ENCODE data around the gene GYPB.
"Not testable (repeated sequence)": the region's sequence is repeated elsewhere in the genome, so short reads cannot be mapped to it uniquely, and the experiment has no call there.

GYPB gene

DNA sequence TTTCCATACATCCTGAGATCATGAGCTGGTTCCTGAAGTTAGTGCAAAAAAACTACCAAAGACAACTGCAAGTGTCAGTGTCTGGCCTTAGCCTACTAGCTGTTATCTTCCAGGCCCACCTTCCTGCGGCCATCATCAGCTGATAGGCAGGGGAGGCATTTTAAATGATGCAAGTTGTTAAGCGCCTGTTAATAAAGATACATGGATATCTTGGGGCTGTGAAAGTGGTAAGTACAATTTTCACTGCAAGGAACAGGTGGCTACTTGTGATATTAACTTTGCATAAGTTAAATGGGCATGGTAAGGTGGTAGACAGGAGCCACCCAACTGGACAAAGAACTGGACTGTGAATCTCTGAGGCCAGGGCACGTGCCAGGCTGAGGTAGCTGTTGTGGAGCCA is at the start of gene GYPB:
GYPB (minus strand) TSS at position 104 of the 400 bp plus-strand sequence; CDS start at position 11, 93 bp downstream.
- H3K36me3 ChIP-seq (ENCODE audit: insufficient read depth, low read depth, low read length); H3K27ac ChIP-seq (ENCODE audit: low read length); H3K9ac ChIP-seq (ENCODE audit: low read depth, low read length); H3K4me3 ChIP-seq (ENCODE audit: low read length); H3K4me1 ChIP-seq (ENCODE audit: insufficient read depth, low read length); H3K27me3 ChIP-seq (ENCODE audit: insufficient read depth, low read length); H3K9me3 ChIP-seq (ENCODE audit: insufficient read depth, low read depth, low read length): not testable (repeated sequence)

DNA sequence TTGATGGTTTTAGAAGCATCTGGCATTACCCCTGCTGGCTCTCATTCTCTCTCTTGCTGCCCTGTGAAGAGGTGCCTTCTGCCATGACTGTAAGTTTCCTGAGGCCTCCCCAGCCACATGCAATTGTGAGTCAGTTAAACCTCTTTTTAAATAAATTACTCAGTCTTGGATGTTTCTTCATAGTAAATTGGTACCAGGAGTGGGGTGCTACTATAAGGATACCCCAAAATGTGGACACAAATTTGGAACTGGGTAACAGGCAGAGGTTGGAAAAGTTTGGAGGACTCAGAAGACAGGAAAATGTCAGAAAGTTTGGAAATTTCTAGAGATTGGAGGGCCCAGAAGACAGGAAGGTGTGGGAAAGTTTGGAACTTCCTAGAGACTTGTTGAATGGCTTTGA is 42.4 kb upstream of the GYPB start:
- not testable (repeated sequence) for H3K4me3 ChIP-seq (ENCODE audit: low read length); H3K27ac ChIP-seq (ENCODE audit: low read length); H3K9me3 ChIP-seq (ENCODE audit: insufficient read depth, low read depth, low read length); H3K27me3 ChIP-seq (ENCODE audit: insufficient read depth, low read length); H3K36me3 ChIP-seq (ENCODE audit: insufficient read depth, low read depth, low read length); H3K4me1 ChIP-seq (ENCODE audit: insufficient read depth, low read length); H3K9ac ChIP-seq (ENCODE audit: low read depth, low read length)

DNA sequence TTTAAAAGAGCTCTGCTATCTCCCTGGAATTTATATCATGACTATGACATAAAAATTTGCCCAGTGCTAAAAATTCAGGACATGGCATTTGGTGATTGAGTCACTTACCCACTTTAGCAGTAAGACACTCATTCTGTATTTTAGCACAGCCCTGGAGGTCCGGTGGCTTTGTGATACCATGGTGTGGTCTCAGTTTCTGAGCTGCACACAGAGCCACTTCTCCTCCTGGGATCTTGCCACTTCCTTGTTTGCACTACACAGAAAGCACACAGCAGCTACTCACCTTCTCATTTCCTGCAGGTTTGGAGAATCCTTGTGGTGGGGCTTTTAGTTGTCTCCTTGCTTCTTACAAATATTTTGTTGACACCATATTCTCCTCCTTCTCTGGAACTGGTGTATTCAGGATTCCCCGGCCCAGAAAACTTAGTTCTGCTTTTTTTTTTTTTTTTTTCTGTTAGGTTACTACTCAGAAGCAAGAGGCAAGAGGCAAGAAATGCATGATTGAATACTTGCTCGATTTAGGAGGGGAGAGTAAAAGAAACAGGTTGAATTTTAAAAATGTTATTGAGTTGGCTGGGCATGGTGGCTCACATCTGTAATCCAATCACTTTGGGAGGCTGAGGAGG is 41.2 kb upstream of the GYPB start:
- H3K9me3 ChIP-seq (ENCODE audit: insufficient read depth, low read depth, low read length); H3K4me3 ChIP-seq (ENCODE audit: low read length); H3K9ac ChIP-seq (ENCODE audit: low read depth, low read length); H3K27ac ChIP-seq (ENCODE audit: low read length); H3K27me3 ChIP-seq (ENCODE audit: insufficient read depth, low read length); H3K36me3 ChIP-seq (ENCODE audit: insufficient read depth, low read depth, low read length); H3K4me1 ChIP-seq (ENCODE audit: insufficient read depth, low read length): not testable (repeated sequence)

DNA sequence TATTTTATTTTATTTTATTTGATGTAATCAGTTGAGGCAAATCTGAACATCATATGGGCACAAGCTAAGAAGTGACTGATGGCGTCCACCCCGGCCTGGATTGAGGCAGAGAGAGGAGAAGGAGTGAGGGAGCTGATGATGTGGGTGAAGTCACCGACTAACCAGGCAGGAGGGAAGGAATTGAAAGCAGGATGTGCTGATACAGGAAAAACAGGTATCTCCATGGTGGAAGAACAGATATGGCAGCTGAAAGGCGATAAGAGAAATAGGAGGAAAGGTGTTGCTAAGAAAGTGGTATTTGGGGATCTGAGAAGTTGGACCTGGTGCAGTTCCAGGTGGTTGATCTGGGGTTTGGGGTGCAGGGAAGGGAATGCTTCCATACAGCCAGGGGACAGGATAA is 37.6 kb upstream of the GYPB start:
- no peaks in the 10 kb centered on the region for H3K9me3 ChIP-seq (ENCODE audit: insufficient read depth, low read depth, low read length)
- H3K27me3 ChIP-seq (ENCODE audit: insufficient read depth, low read length) = no peaks in the 10 kb centered on the region
- H3K4me3 ChIP-seq (ENCODE audit: low read length) = no peak overlapping the region

DNA sequence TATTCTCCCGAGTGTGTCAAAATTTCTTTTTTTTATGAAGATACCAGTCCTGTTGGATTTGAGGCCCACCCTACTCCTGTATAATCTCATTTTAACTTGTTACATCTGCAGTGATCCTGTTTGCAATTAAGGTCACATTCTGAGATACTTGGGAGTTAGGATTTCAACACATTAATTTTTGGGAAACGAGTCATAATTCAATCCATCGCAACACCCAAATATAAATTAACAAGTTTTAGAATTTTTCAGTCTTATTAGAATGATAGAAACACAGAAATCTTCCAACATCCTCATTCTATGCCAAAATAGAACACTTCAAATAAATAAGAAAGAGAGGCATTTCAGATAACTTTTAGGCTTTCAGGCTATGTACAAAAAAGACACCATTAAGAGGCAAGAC is 36.2 kb upstream of the GYPB start:
- not testable (repeated sequence) for H3K27ac ChIP-seq (ENCODE audit: low read length); H3K27me3 ChIP-seq (ENCODE audit: insufficient read depth, low read length); H3K36me3 ChIP-seq (ENCODE audit: insufficient read depth, low read depth, low read length); H3K4me1 ChIP-seq (ENCODE audit: insufficient read depth, low read length); H3K9me3 ChIP-seq (ENCODE audit: insufficient read depth, low read depth, low read length); H3K9ac ChIP-seq (ENCODE audit: low read depth, low read length); H3K4me3 ChIP-seq (ENCODE audit: low read length)

More for the DNA sequence above, 37.6 kb upstream of the GYPB start:
- Histone ChIP-seq H3K4me1 (ENCODE audit: insufficient read depth, low read length) (no peaks in the 10 kb centered on the region), H3K9ac (ENCODE audit: low read depth, low read length) (no peak overlapping the region), H3K27ac (ENCODE audit: low read length) (no peak overlapping the region), H3K36me3 (ENCODE audit: insufficient read depth, low read depth, low read length) (no peaks in the 10 kb centered on the region)

DNA sequence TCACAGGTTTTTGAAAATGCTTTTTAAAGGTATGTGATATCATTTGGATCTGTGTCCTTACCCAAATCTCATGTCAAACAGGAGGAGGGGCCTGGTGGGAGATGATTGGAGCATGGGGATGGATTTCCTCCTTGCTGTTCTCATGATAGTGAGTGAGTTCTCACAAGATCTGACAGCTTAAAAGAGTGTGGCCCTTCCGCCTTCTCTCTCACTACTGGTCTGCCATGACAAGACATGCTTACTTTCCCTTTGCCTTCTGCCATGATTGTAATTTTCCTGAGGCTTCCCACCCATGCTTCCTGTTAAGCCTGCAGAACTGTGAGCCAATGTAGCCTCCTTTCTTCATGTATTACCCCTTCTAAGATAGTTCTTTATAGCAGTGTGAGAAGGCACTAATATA is 32.3 kb upstream of the GYPB start:
- not testable (repeated sequence) for H3K4me1 ChIP-seq (ENCODE audit: insufficient read depth, low read length); H3K9me3 ChIP-seq (ENCODE audit: insufficient read depth, low read depth, low read length); H3K36me3 ChIP-seq (ENCODE audit: insufficient read depth, low read depth, low read length); H3K27me3 ChIP-seq (ENCODE audit: insufficient read depth, low read length); H3K4me3 ChIP-seq (ENCODE audit: low read length); H3K27ac ChIP-seq (ENCODE audit: low read length); H3K9ac ChIP-seq (ENCODE audit: low read depth, low read length)

DNA sequence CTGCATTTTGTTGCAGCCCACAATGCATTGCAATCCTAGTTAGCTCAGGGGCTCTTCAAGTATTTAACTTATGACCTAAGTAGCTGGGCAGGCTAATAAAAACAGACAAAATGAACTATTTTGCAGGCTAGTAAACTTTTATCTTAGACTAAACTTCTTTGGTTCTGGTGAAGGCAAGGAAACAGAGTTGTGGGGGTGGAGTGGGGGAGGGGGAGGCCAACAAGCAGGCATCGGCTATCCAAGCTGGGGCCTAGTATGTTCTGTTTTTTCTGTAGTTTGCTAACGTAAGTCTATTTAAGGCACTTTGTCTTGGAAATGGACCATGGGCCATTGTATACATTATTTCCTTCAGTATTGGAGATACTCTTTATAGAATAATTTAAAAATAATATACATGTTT is 31.5 kb upstream of the GYPB start:
- H3K27me3 ChIP-seq (ENCODE audit: insufficient read depth, low read length); H3K4me1 ChIP-seq (ENCODE audit: insufficient read depth, low read length); H3K4me3 ChIP-seq (ENCODE audit: low read length); H3K9me3 ChIP-seq (ENCODE audit: insufficient read depth, low read depth, low read length); H3K36me3 ChIP-seq (ENCODE audit: insufficient read depth, low read depth, low read length); H3K27ac ChIP-seq (ENCODE audit: low read length); H3K9ac ChIP-seq (ENCODE audit: low read depth, low read length): not testable (repeated sequence)

DNA sequence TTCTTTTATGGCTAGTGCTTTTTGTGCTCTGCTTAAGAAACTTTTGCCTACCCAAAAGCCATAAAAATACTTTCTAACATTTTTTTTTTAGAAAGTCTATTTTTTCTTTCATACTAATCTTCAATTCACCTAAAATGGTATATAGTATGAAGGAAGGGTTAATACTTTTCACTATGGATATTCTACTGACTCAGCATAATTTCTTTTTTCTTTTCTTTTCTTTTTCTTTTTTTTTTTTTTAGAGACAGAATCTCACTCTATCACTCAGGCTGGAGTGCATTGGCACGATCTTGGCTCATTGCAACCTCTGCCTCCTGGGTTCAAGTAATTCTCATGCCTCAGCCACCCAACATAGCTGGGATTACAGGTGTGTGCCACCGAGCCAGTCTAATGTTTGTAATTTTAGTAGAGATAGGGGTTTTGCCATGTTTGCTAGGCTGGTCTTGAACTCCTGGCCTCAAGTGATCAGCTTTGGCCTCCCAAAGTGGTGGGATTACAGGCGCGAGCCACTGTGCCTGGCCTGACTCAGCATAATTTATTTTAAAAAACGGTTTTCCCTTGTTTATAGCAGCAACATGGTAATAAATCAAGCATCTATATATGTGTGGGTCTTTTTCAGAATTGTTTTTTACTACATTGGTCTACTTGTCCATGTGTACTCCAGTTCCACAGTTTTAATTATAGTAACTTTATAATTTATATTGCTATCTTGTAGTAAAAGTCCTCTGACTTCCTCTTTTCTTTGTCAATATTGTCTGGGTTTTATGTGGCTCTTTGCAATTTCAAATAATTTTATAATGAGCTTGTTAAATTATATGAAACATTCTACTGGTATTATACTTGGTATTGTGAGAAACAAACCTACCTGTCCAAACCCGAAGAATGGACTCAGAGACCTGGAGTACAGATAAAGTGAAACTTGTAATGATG is 30.6 kb upstream of the GYPB start:
- not testable (repeated sequence) for H3K4me1 ChIP-seq (ENCODE audit: insufficient read depth, low read length); H3K27ac ChIP-seq (ENCODE audit: low read length); H3K4me3 ChIP-seq (ENCODE audit: low read length); H3K9me3 ChIP-seq (ENCODE audit: insufficient read depth, low read depth, low read length); H3K36me3 ChIP-seq (ENCODE audit: insufficient read depth, low read depth, low read length); H3K27me3 ChIP-seq (ENCODE audit: insufficient read depth, low read length); H3K9ac ChIP-seq (ENCODE audit: low read depth, low read length)

DNA sequence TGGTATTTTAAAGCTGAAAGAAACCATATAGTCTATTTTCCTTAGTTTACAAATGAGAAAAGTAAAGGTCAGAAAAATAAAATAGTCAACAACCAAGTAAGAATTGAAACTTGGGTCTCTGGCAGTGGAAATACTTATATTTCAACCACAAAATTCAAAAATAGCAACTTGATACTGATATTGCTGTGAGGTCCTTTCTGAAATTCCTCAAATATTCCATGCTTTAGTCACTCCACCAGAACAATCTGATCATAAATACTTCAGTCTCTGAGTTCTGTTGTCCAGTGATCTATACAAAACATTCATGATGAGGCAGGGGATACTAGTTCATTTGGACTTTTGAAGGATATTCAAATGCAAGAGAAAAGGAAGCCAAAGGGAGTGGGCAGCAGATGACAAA is 25.8 kb upstream of the GYPB start:
- H3K4me1 ChIP-seq (ENCODE audit: insufficient read depth, low read length); H3K36me3 ChIP-seq (ENCODE audit: insufficient read depth, low read depth, low read length); H3K27ac ChIP-seq (ENCODE audit: low read length); H3K9ac ChIP-seq (ENCODE audit: low read depth, low read length); H3K4me3 ChIP-seq (ENCODE audit: low read length); H3K27me3 ChIP-seq (ENCODE audit: insufficient read depth, low read length); H3K9me3 ChIP-seq (ENCODE audit: insufficient read depth, low read depth, low read length): not testable (repeated sequence)

DNA sequence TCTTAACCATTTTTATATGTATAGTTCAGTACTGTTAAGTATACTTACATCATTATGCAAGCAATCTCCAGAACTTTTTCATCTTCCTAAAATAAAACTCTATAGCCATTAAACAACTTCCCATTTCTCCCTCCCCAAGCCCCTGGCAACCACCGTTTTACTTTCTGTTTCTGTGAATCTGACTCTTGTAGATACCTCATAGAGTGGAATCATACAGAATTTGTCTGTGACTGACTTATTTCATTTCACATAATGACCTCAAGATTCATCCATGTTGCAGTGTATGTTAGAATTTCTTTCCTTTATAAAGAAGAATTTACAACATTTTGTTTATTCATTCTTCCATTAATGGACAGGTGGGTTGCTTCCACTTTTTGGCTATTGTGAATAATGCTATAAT is 13.4 kb upstream of the GYPB start:
- not testable (repeated sequence) for H3K9ac ChIP-seq (ENCODE audit: low read depth, low read length); H3K4me1 ChIP-seq (ENCODE audit: insufficient read depth, low read length); H3K27ac ChIP-seq (ENCODE audit: low read length); H3K36me3 ChIP-seq (ENCODE audit: insufficient read depth, low read depth, low read length); H3K9me3 ChIP-seq (ENCODE audit: insufficient read depth, low read depth, low read length); H3K4me3 ChIP-seq (ENCODE audit: low read length); H3K27me3 ChIP-seq (ENCODE audit: insufficient read depth, low read length)

DNA sequence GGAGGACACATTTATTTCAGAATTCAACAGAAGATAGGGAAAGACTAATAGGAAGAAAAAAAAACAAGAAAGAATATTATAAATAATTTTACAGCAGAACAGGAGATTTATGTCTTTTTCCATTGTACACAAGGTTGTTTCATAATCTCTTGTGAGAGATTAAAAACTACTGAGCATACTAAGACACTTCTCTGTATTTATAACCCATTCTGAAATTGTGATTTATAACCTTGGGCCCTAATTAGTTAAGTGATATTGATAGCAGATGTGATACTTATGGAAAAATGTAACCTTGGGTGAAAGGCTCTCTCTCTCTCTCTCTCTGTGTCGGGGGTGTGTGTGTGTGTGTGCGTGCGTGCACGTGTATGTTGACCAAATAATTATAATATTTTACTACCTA is 12.7 kb upstream of the GYPB start:
- not testable (repeated sequence) for H3K9me3 ChIP-seq (ENCODE audit: insufficient read depth, low read depth, low read length); H3K27me3 ChIP-seq (ENCODE audit: insufficient read depth, low read length); H3K4me1 ChIP-seq (ENCODE audit: insufficient read depth, low read length); H3K27ac ChIP-seq (ENCODE audit: low read length); H3K4me3 ChIP-seq (ENCODE audit: low read length); H3K36me3 ChIP-seq (ENCODE audit: insufficient read depth, low read depth, low read length); H3K9ac ChIP-seq (ENCODE audit: low read depth, low read length)

DNA sequence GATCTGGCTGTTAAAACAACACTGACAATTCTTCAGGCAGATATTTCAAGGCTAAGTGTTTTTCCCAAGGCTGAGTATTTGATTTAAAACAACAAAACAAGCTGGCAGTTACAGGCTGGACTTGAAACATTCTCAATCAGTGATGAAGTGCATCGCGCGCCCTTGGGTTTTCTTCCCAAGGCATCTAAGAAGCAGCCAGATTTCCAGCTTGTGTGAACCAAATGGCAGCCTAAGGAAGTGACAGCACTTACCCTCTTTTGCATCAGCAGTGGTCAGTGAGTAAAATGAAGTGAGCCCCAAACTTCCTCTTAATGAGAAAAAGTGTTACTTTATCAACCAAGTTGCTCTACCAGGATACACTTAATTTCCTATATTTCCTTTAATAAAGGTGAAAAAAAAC is 12.2 kb upstream of the GYPB start:
- not testable (repeated sequence) for H3K9ac ChIP-seq (ENCODE audit: low read depth, low read length); H3K36me3 ChIP-seq (ENCODE audit: insufficient read depth, low read depth, low read length); H3K27me3 ChIP-seq (ENCODE audit: insufficient read depth, low read length); H3K4me3 ChIP-seq (ENCODE audit: low read length); H3K9me3 ChIP-seq (ENCODE audit: insufficient read depth, low read depth, low read length); H3K27ac ChIP-seq (ENCODE audit: low read length); H3K4me1 ChIP-seq (ENCODE audit: insufficient read depth, low read length)

All from iPS-20b (cell line).